RPMI8226 (cell line): ENCODE data around the gene ETS1.

Experiments
- DNase-seq: peaks from one replicate; pipeline ENCODE4 v3.0.0-alpha.2; 2015

The ETS1 gene

GRCh38 chr11:128593281-128593680 lies 5.9 kb upstream of the ETS1 start:
- no peak for DNase-seq

- no peak for DNase-seq
Measured at GRCh38 chr11:128592454-128592853, 5.1 kb upstream of the ETS1 start.

GRCh38 chr11:128590587-128590986 lies 3.2 kb upstream of the ETS1 start:
- DNase-seq, result no peak

DNA sequence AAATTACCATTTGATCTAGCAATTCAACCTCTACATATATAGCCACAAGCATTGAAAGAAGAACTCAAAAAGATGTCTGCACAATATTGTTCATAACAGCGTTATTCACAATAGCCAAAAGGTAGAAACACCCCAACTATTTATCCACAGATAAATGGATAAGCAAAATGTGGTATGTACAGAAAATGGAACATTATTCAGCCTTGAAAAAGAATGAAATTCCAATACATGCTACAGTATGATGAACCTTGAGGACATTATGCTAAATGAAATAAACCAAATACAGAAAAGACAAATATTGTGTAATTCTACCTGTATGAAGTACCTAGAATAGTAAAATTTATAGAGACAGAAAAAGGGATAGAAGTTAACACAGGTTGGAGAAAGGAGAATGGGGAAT lies 2.6 kb upstream of the ETS1 start:
- no peak for DNase-seq

- DNase-seq, result no peak
Measured at GRCh38 chr11:128588093-128588492, 735 bp upstream of the ETS1 start.

- no peak for DNase-seq
Measured at GRCh38 chr11:128586689-128587088, 669 bp downstream of the ETS1 start.

- DNase-seq, result no peak
Measured at GRCh38 chr11:128585498-128586238, 1.7 kb downstream of the ETS1 start.

DNA sequence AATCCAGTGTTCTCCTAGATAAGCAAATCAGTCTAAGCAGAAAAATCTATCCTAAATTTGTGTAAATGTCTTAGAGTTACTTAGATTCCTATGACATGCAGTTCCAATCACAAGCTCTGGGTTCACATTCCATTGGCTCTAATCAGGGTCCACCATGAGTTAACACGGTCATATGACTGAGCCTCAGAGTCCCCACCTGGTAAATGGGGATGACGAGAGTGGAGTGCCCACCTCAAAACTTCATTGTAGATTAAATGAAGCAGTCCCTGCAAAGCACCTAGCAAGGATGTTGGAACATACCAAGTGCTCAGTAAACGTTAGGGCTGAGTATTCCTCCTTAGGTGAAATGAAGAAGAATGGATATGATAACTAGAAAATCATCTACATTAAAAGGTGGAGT lies 3.1 kb downstream of the ETS1 start:
- DNase-seq, result no peak

GRCh38 chr11:128582496-128583366 lies 4.6 kb downstream of the ETS1 start:
- peak; percentile 47 for DNase-seq

DNA sequence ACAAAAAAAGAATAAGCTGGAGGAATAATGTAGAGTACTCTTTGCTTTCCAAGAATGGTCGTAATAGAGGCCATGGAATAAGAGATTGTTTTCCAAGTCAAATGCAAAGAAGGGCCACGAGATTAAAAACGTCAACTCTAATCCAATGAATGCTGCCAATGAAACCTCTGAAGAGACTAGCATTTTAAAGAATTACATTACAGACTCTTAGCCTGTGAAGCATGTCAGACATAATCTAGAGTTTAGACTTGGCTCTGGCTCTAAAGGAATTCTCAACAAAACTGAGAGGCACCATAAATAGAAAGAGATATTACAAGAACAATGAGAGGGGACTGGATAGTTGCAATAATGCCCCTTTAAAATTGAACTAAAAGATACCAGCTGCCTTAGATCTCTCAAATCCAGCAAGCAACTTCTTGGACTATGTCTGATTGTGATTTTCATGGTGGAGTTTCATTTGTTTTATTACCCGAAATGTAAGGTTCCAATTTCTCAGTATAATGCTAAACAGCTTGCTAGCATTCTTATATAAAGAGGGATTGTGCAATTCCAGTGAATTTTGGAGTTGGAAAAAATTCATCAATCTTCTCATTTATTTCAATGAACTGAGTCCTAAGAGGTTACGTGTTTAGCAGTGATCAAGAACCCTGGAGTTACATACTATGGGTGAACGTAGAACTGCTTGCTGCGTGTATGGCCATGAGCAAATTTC lies 5.6 kb downstream of the ETS1 start:
- DNase-seq, result no peak

DNA sequence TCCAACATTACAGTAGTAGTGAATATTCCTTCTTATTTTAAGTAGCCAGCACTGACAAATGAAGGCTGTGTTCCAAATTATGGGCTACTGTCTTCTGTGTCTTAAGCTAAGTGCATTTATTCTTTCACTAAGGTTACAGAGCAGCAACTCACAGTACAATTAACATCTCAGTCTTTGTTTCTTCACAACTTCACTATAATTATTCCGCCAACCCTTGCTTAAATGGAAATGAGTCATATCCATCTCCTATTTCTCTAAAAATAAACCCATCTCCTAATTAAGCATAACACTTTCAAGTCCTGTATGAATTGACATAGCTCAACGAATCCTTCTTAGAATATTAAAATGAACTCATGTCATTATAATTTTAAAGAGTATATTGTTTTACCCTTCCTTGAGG lies 6.7 kb downstream of the ETS1 start:
- DNase-seq, result no peak

- DNase-seq, result no peak
Measured at GRCh38 chr11:128579798-128580504, 7.4 kb downstream of the ETS1 start.

GRCh38 chr11:128576555-128576954 lies 10.8 kb downstream of the ETS1 start:
- no peak for DNase-seq

- no peak for DNase-seq
Measured at GRCh38 chr11:128575961-128576350, 11.4 kb downstream of the ETS1 start.

- no peak for DNase-seq
Measured at GRCh38 chr11:128575174-128575960, 12.0 kb downstream of the ETS1 start.

- DNase-seq, result no peak
Measured at GRCh38 chr11:128574576-128575011, 12.8 kb downstream of the ETS1 start.

DNA sequence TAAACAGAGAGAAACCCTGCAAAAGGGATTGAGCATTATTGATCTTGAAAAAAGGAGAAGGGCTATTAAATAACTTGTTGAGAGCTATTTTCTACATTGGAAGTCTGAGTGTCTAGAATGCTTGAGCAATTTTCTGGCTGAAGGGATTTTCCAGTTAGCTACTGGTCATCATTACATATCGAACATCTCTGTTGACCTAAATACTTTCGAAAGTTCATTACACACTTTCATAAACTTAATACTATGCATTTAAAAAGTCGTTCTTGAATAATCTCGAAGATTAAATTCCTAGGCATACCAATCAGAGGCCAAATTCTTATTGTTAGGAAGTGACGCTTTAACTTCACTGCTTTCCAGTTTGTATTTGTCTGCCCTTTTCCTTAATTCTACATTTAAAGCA lies 13.7 kb downstream of the ETS1 start:
- DNase-seq, result no peak

DNA sequence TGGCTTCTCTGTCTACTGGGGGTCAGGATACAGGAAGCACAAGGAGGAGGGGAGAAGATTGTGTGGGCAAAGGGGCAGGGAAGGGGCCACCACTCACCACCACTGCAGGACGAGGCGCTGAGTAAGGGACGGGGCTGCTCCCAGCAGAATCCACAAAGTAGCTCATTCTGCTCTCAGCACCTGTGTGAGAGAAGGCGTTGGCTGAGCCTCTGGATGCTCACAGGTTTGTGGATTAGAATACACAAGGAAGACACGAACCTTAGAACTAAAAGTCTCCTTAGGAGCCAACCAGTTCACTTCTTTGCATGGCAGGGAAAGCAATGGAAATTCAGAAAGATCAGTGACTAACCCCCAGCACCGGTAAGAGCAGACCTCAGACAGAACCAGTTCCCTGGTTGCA lies 14.4 kb downstream of the ETS1 start:
- no peak for DNase-seq

DNA sequence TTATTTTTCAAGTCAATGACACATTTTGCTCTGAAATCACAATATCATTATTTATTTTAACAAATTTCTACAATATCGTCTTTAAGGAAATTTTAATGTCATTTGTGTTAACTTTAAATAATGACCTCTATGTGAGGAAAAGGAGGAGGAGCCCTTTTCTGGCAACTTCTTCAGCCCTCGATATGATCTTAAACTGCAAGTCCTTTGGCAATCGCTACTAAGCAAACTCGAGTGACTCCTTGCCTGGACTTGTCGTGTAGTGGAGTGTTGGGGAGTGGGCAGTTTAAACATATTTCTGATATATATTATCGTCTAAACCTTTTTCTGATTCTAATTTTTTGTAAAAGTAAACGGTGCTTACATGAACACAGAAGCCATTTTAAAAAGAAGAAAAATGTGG lies 16.7 kb downstream of the ETS1 start:
- DNase-seq, result no peak

DNA sequence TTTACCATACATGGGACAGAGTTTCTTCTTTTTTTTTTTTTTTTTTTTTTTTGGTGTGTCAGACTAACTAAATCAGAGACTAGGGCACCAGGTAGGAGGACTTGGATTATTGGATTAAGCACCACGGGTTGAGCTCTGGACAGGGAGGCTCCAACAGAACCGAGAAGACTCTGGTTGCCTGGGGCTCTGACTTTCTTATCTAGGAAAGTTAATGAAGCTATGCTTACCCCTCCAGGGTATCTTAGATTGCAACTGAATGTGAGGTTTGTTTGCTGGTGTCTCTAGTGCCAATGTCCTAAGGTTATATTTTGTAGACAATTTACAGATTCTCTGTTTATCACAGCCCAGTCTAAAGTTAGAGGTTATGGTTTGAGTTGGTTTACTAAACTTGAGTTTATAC lies 18.1 kb downstream of the ETS1 start:
- no peak for DNase-seq

GRCh38 chr11:128568166-128568778 lies 19.1 kb downstream of the ETS1 start:
- no peak for DNase-seq

DNA sequence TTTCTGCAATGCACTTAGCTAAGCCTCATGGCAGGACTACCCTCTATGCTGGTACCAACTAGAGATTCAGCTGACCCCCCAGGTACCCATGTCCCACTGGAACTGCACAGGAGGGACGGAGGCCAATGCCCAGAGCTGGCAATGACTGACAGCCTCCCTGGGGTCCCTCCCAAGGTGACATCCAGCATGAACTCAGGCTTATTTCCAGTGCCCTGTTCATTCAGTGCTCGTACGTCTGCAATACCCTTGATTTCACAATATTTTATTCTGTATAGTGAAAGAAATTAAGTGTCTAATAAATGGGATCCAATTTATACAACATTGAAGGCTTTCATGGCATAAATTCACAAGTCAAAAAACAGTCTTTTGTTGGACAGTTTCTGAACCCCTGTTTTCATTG lies 20.2 kb downstream of the ETS1 start:
- no peak for DNase-seq
